HG03108 (cell line): ENCODE data around the gene FAM187B.
A peak's percentile ranks its signal among the peaks of the same experiment; 100 is the strongest.

Experiments
- ATAC-seq: cut with Tn5 transposase; IDR thresholded peaks from one replicate; pipeline ENCODE4 v1.9.1; 2021; ENCODE audit warnings: moderate library complexity; ENCODE audit not compliant: unreplicated experiment

The FAM187B gene

DNA sequence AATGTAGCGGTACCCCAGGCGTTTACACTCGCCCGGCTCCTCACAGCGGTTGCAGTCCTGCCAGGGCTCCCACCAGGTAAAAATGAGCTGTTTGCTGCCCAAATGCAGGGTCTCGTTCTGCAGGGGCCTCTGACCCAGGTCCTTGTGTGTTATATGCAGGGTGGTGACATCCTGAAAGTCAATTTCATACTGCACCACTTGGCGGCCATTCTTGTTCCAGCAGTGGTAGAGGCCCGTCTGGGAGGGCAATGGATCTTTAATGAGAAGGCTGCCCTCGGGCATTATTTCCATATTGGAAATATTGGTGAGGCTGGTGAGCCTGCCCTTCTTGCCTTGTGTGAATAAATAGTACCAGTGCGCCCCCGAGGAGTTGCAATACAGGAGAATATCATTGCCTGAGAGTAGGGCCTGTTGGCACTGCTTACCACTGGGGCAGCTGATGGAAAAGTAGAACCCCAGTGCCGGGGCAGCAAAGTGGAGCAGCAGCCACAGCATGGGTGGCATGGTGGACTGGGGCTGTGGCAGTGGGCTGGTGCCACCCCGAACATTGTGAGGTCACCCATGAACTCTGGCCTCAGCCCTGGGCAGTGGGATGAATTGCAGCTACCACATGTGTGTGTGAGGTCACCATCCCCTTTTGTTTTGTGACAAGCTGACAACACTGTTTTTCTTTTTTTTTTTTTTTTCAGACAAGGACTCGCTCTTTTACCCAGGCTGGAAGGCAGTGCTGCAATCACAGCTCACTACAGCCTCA is at the start of gene FAM187B:
FAM187B (minus strand) TSS at position 563 of the 754 bp plus-strand sequence; CDS start at position 504, 59 bp downstream.
- ATAC-seq: no peak

- no peak for ATAC-seq
These were observed 48.3 kb upstream of the FAM187B start for GRCh38 chr19:35276706-35277281.

GRCh38 chr19:35274323-35274722 is 45.8 kb upstream of the FAM187B start:
- ATAC-seq: no peak

DNA sequence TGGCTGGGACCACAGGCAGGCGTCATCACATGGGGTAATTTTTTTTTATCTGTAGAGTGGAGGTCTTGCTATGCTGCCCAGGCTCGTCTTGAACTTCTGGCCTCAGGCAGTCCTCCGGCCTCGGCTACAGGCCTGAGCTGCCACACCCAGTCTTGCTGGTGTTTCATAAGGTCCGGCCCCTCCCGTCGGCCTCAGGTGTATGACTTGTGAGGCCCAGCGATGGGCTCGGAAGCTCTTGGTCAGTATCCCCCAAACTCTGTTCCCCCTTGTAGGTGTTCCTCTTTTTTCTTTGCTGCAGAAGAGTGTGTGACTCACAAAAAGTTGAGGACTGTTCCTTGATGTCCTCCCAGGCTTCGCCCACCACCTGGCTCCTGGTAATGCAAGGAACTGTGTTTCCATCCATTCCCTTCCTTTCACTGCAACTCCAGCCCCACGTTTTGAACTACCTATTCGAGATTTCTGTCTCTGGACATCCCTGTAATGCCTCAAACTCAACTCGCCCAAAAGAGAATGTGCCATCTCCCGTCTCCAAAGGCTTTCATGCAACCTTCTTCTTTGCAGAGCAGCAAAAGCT is 45.2 kb upstream of the FAM187B start:
- ATAC-seq: no peak

GRCh38 chr19:35272954-35273649 is 44.6 kb upstream of the FAM187B start:
- no peak for ATAC-seq

- ATAC-seq: no peak
These were observed 43.7 kb upstream of the FAM187B start for GRCh38 chr19:35272122-35272719.

GRCh38 chr19:35271546-35271945 is 43.0 kb upstream of the FAM187B start:
- ATAC-seq: no peak

GRCh38 chr19:35270381-35270811 is 41.9 kb upstream of the FAM187B start:
- no peak for ATAC-seq

- ATAC-seq: peak; percentile 58
These were observed 41.0 kb upstream of the FAM187B start for GRCh38 chr19:35269438-35270117.

- ATAC-seq: peak; percentile 14
These were observed 40.2 kb upstream of the FAM187B start, which contains the start of gene USF2 for GRCh38 chr19:35268536-35269437. Gene USF2, plus strand, starts transcription at chr19:35268962. Its CDS starts 140 bp downstream, at chr19:35269102.

DNA sequence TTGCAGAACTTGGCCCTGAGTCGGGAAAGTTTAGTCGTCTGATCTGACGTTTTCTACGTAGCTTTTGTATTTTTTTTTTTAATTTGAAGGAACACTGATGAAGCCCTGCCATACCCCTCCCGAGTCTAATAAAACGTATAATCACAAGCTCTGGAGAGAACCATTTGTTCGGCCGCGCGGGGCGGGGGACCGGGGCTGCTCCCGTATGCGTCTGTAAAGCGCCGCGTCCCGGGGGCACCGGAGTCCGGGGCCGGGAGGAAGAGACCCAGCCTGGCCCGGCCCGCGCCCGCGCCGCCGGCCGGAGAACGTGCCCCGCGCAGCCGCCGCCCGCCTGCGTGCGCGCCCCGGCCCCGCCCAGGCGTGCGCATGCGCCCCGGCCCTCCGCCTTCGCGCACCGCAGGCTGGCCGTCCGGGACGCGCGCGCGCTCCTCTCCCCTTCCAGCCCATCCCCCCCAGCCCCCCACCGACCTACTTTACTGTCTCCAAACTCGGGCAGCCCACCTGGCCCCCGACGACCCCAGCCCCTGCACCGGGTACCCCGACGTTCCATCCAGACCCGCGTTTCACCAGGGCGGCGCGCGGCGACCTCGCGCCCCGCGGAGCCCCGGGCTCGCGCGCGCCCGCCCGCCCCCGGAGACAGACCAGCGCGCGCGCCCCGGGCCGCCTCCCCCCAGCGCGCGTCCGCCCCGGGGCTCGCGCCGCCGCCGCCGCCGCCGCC is 39.4 kb upstream of the FAM187B start:
- peak; percentile 35 for ATAC-seq

DNA sequence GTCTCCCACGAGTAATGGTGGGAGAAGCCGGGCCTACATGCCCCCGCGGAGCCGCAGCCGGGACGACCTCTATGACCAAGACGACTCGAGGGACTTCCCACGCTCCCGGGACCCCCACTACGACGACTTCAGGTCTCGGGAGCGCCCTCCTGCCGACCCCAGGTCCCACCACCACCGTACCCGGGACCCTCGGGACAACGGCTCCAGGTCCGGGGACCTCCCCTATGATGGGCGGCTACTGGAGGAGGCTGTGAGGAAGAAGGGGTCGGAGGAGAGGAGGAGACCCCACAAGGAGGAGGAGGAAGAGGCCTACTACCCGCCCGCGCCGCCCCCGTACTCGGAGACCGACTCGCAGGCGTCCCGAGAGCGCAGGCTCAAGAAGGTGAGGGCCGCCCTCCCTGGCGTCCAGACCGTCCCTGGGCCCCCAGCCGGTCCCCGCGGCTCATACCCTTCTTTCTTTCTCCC is 38.8 kb upstream of the FAM187B start:
- ATAC-seq: no peak

DNA sequence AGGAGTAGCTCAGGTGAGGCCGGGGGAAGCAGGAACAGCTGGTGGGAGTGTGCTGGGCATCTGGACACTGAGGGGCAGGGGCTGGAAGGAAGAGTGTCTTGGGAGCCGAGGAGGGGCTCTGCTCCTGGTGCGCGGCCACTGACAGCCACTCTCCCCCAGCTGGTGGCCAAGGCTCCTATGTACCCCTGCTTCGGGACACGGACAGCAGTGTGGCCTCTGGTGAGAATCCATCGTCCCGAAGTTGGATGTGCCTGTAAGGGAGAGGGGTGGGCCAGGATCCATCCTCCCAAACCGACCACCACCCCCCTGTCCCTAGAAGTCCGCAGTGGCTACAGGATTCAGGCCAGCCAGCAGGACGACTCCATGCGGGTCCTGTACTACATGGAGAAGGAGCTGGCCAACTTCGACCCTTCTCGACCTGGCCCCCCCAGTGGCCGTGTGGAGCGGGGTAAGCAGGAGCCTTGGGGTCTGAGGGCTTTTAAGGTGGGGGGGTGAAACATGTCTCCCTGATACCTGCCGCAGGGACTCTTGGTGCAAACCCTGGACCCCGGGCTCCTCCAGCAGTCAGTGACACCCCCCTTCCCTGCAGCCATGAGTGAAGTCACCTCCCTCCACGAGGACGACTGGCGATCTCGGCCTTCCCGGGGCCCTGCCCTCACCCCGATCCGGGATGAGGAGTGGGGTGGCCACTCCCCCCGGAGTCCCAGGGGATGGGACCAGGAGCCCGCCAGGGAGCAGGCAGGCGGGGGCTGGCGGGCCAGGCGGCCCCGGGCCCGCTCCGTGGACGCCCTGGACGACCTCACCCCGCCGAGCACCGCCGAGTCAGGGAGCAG is 38.2 kb upstream of the FAM187B start:
- no peak for ATAC-seq

DNA sequence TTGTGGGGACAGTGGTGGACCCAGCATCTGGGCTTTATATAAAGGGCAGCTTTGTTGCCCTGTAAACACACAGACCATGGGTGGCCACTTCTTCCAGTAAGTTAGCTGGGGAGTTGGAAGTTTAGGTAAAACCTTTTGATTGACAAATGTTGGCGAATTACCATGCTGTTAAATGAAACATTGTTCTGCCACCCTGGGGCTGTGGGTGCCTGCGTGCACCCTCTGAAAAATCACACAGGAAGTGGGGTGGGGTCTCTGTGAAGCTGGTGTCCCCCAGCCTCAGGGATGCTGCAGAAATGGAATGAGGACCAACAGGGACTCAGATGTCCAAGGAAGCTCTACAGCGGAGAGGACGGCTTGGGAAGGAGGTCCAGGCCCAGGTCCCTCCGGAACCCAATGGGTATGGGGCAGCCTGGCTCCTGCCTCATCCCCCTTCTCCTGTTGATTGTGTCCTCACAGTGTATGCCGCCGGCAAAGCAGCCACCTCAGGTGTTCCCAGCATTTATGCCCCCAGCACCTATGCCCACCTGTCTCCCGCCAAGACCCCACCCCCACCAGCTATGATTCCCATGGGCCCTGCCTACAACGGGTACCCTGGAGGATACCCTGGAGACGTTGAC is 37.5 kb upstream of the FAM187B start:
- no peak for ATAC-seq

DNA sequence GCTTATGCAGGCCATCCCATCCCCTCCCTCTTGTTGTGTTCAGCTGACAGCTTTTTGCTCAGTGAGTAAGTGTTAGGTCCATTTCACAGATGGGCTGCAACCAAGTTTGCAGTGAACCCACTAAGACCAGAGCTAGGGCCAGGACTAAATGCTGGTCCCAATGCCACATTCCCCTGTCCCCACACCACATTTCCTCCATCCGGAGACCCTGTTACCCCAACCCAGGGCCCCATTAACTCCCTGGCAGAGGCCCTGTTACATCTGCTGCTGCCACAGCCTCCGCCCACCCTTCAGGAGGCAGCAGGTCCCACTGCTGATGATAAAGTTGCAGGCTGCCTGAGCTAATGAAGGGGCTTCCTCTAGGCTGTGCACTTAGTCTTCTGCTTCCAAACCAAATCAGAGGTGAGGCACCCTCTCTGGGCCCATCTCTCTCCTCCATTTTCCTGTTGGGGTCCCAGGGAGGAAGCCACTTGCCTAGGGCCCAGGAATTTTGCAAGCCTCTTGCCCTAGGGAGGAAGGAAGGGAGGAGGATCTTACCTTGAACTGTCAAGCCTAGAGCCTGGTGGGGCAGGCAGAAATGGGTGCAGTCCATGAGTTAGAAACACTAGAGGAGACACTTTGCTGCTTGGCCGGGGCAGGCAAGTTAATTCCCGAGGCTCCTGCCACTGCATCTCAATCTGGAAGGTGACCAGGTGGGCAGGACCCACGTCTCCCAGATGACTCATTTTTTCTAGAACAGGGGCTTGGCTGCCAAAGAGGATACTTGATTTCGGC is 36.8 kb upstream of the FAM187B start:
- no peak for ATAC-seq

GRCh38 chr19:35264268-35265125 is 36.0 kb upstream of the FAM187B start:
- ATAC-seq: no peak
